Endothelial cell of umbilical vein (primary cell): ENCODE results near the gene DBR1. TPM values are rescaled to one million over a fixed set of nuclear protein-coding genes. Genes with fewer than 3 reads are reported as not detected.

Experiments used
- BruUV-seq: library from RNA; stranded (reverse); fragments of 400-500 nt; replicated peaks from 2 replicates; lab custom pipeline; 2021; lab: Mats Ljungman, UMichigan
- CTCF ChIA-PET: fragments of 300-600, 350-600 bp; sonication (Branson Sonifier 250); formaldehyde crosslinking; loops from one replicate; lab custom pipeline; 2021; ENCODE audit warnings: antibody characterized with exemption, inconsistent platforms; lab: Charles Lee
- POLR2A ChIA-PET: fragments of 300-600, 350-600 bp; sonication (Branson Sonifier 250); formaldehyde crosslinking; loops from one replicate; lab custom pipeline; 2021; ENCODE audit warnings: antibody characterized with exemption, inconsistent platforms; lab: Charles Lee
- DNase-seq: peaks from one replicate; pipeline ENCODE4 v3.0.0-alpha.2; 2011; ENCODE audit warnings: low read depth, low spot score
- FAIRE-seq: peaks from 2 replicates; lab custom pipeline; 2011; peaks lifted over from hg19 to GRCh38; lab: Jason Lieb, UNC
- H2AFZ ChIP-seq: 2 replicates; pipeline ENCODE4 v1.6.0; 2012; ENCODE audit warnings: low read depth, low read length, control low read depth, inconsistent platforms
- H3K27ac ChIP-seq: 2 replicates; pipeline ENCODE4 v1.5.1; 2011; ENCODE audit warnings: low read depth, mild to moderate bottlenecking, control low read depth, low read length, moderate library complexity; ENCODE audit not compliant: insufficient read depth
- H3K27me3 ChIP-seq, 2 experiments: 2 replicates each; pipeline versions ENCODE4 v1.6.0 to v1.6.1; 2011; ENCODE audit warnings: low read length in 2 of 2, mixed read lengths in 1 of 2; ENCODE audit not compliant: control insufficient read depth in 2 of 2, insufficient read depth in 2 of 2
- H3K36me3 ChIP-seq, 2 experiments: 2 replicates in 1 of 2; 3 replicates in 1 of 2; pipeline ENCODE4 v1.5.1; 2011; ENCODE audit warnings: low read length in 2 of 2, mild to moderate bottlenecking in 1 of 2, moderate library complexity in 1 of 2; ENCODE audit not compliant: control insufficient read depth in 2 of 2, insufficient read depth in 2 of 2; ENCODE audit errors: extremely low read depth in 1 of 2
- H3K4me1 ChIP-seq: 3 replicates; pipeline ENCODE4 v1.5.1; 2011; ENCODE audit warnings: mild to moderate bottlenecking, low read length; ENCODE audit not compliant: control insufficient read depth, insufficient read depth; ENCODE audit errors: extremely low read depth
- H3K4me2 ChIP-seq: 2 replicates; pipeline ENCODE4 v1.6.1; 2011; ENCODE audit warnings: low read length, control low read depth, mixed read lengths; ENCODE audit not compliant: insufficient read depth
- H3K4me3 ChIP-seq, 3 experiments: fragments of 200-600 bp in 1 of 3; sonication (generic), shearing (Covaris generic) in 1 of 3; replicated peaks in 1 of 3; 2 replicates each; pipeline ENCODE4 v1.5.1; 2011 to 2016; ENCODE audit warnings: control low read depth in 3 of 3, low read length in 3 of 3, mild to moderate bottlenecking in 2 of 3, inconsistent platforms in 1 of 3, low read depth in 1 of 3, moderate library complexity in 1 of 3; ENCODE audit not compliant: insufficient read depth in 1 of 3
- H3K79me2 ChIP-seq: 2 replicates; pipeline ENCODE4 v1.6.0; 2012; ENCODE audit warnings: low read length, inconsistent platforms; ENCODE audit not compliant: control insufficient read depth, insufficient read depth
- H3K9ac ChIP-seq: replicated peaks from 2 replicates; pipeline ENCODE3; 2011; ENCODE audit warnings: low read length, control low read depth; ENCODE audit not compliant: insufficient read depth; ENCODE audit errors: extremely low read depth
- H3K9me1 ChIP-seq: replicated peaks from 3 replicates; pipeline ENCODE4 v1.6.0; 2011; ENCODE audit warnings: mild to moderate bottlenecking, low read length; ENCODE audit not compliant: control insufficient read depth, insufficient read depth; ENCODE audit errors: extremely low read depth
- H3K9me3 ChIP-seq: replicated peaks from 2 replicates; pipeline ENCODE4 v1.5.1; 2012; ENCODE audit warnings: low read length, inconsistent platforms; ENCODE audit not compliant: control insufficient read depth, insufficient read depth
- H4K20me1 ChIP-seq: replicated peaks from 2 replicates; pipeline ENCODE3; 2011; ENCODE audit warnings: mild to moderate bottlenecking, low read length; ENCODE audit not compliant: control insufficient read depth, insufficient read depth; ENCODE audit errors: extremely low read depth
- EZH2 ChIP-seq: IDR thresholded peaks from 2 replicates; pipeline ENCODE4 v1.6.1; 2012; ENCODE audit warnings: borderline replicate concordance, low read depth, mild to moderate bottlenecking, moderate library complexity, low read length, inconsistent platforms; ENCODE audit not compliant: severe bottlenecking
- FOS ChIP-seq: IDR thresholded peaks from 2 replicates; pipeline ENCODE4 v1.6.1; 2011; ENCODE audit warnings: mild to moderate bottlenecking, low read length, moderate library complexity, borderline replicate concordance; ENCODE audit not compliant: insufficient read depth
- GATA2 ChIP-seq: IDR thresholded peaks from 2 replicates; pipeline ENCODE4 v1.7.0; 2011; ENCODE audit warnings: low read depth, mild to moderate bottlenecking, moderate library complexity, mixed read lengths, low read length; ENCODE audit not compliant: insufficient read length, insufficient read depth
- JUN ChIP-seq: IDR thresholded peaks from 2 replicates; pipeline ENCODE4 v1.6.1; 2011; ENCODE audit warnings: borderline replicate concordance, low read depth; ENCODE audit not compliant: insufficient read length, insufficient read depth
- MYC ChIP-seq: IDR thresholded peaks from one replicate; pipeline ENCODE4 v1.6.1; 2011; ENCODE audit warnings: mild to moderate bottlenecking, low read depth, low read length
- POLR2A ChIP-seq: IDR thresholded peaks from 2 replicates; pipeline ENCODE4 v1.6.1; 2012; ENCODE audit warnings: low read depth, mild to moderate bottlenecking, control low read depth, low read length
- POLR2AphosphoS5 ChIP-seq: IDR thresholded peaks from 2 replicates; pipeline ENCODE4 v1.6.1; 2012; ENCODE audit warnings: low read depth, mild to moderate bottlenecking, control low read depth, low read length, moderate library complexity; ENCODE audit not compliant: insufficient read depth
- dilution Hi-C: fragments of 300-500 bp; cut with MboI; formaldehyde crosslinking; loops from one replicate; pipeline ENCODE4 v1.15.0; 2019; ENCODE audit warnings: low sequenced_read_pairs; ENCODE audit not compliant: extremely low pct_ligation_motif_present
- intact Hi-C: fragments of 100-400 bp; cut with micrococcal nuclease; formaldehyde crosslinking; loops from one replicate; pipeline ENCODE4 v1.10.0; 2022
- polyA plus RNA-seq, 4 experiments: library from polyadenylated mRNA; depleted of rRNA in 3 of 4; stranded (reverse) in 3 of 4; unstranded in 1 of 4; fragments of >200 nt; gene quantifications; 2 replicates each; pipeline versions ENCODE4 v1.2.1 to v1.2.3, GENCODE V29; 2011 to 2012; ENCODE audit warnings: missing spikeins in 1 of 4
- total RNA-seq: library from RNA; stranded (reverse); gene quantifications from 2 replicates; pipeline ENCODE4 v1.2.3, GENCODE V29; 2021
- TF ChIP-seq, protein P1 (sequence below), 2 donors: IDR thresholded peaks; 1 replicate in 1 of 2; 2 replicates in 1 of 2; pipeline ENCODE4 v1.5.1; 2011; ENCODE audit warnings: low read length in 2 of 2, mild to moderate bottlenecking in 2 of 2, moderate library complexity in 2 of 2, control low read depth in 1 of 2, inconsistent platforms in 1 of 2, low read depth in 1 of 2; ENCODE audit not compliant: insufficient read depth in 1 of 2; ENCODE audit errors: extremely low read depth in 1 of 2
- TF ChIP-seq, protein P2 (sequence below): IDR thresholded peaks from 2 replicates; pipeline ENCODE4 v1.6.1; 2011; ENCODE audit not compliant: insufficient read depth, insufficient read length

Gene DBR1
- total and polyA plus RNA-seq, 2 donors (not counting 3 experiments of a cell fraction or from before 2014, with no cell fraction given) = 10.3 to 17.8 TPM

DNA sequence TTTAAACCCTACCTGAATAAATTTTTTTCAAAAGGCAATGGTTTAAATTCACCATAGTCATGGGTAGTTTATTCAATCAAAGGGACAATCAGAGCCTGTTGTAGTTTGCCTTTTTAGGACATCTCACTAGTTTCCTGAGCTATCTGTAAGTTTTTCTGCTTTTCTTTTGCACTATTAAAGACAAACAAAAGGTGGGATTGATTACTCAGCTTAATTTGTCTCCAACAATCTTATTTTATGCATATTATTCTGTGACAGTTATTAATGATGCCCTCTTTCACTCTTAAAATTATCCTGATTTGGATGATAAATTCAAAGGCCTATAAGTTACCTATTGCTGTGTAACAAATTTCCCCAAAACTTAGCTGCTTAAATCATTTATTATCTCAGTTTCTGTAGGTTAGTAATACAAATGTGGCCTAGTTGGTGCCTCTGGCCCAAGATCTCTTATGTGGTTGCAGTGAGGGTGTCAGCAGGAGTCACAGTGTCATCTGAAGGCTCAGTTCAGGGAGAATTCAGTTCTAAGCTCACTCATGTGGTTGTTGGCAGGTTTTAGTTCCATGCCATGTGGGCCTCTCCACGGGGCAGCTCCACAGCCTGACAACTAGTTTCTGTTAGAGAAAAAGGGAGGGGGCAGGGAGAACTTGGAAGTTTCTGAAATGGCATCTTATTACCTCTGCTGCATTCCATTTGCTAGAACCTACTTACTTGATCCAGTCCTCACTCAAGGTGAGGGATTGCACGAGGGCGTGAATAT is 28.4 kb upstream of the DBR1 start:
- peaks cover 17% of the 10 kb centered on the region for H4K20me1 ChIP-seq
- no peak overlapping the region for H3K9ac ChIP-seq
- no peaks in the 10 kb centered on the region for H3K27me3 ChIP-seq
- DNase-seq (no peak), FAIRE-seq (no peak)
- dilution Hi-C loops = no loop called here
- H3K36me3 ChIP-seq = no peaks in the 10 kb centered on the region
- no peaks in the 10 kb centered on the region for H3K9me3 ChIP-seq
- intact Hi-C loops = no loop called here
- H3K4me2 ChIP-seq = no peak overlapping the region
- ChIA-PET POLR2A (interaction anchor here (0.8 kb wide), 1 partner anchor 16 kb away, joined by 3 read pairs; no protein-coding TSS in a partner anchor), CTCF (interaction anchor here (0.7 kb wide), 1 partner anchor 10 kb away, joined by 3 read pairs; no protein-coding TSS in a partner anchor)
- no peak overlapping the region for H3K4me3 ChIP-seq
- H3K79me2 ChIP-seq = peaks cover 90% of the 10 kb centered on the region
- no peak overlapping the region for H2AFZ ChIP-seq
- BruUV-seq = no TSS peak
- TF ChIP-seq, protein P1, sequence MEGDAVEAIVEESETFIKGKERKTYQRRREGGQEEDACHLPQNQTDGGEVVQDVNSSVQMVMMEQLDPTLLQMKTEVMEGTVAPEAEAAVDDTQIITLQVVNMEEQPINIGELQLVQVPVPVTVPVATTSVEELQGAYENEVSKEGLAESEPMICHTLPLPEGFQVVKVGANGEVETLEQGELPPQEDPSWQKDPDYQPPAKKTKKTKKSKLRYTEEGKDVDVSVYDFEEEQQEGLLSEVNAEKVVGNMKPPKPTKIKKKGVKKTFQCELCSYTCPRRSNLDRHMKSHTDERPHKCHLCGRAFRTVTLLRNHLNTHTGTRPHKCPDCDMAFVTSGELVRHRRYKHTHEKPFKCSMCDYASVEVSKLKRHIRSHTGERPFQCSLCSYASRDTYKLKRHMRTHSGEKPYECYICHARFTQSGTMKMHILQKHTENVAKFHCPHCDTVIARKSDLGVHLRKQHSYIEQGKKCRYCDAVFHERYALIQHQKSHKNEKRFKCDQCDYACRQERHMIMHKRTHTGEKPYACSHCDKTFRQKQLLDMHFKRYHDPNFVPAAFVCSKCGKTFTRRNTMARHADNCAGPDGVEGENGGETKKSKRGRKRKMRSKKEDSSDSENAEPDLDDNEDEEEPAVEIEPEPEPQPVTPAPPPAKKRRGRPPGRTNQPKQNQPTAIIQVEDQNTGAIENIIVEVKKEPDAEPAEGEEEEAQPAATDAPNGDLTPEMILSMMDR (IDR thresholded peaks at IDR 0.05; ENCODE audit: extremely low read depth in 1 of 2, insufficient read depth in 1 of 2, low read depth in 1 of 2, low read length in 2 of 2) = no peak
- TF ChIP-seq, protein P2, sequence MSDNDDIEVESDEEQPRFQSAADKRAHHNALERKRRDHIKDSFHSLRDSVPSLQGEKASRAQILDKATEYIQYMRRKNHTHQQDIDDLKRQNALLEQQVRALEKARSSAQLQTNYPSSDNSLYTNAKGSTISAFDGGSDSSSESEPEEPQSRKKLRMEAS = no peak
- TF ChIP-seq POLR2AphosphoS5 = no peak
- no peak for TF ChIP-seq GATA2
- TF ChIP-seq JUN = no peak
- TF ChIP-seq POLR2A = no peak
- no peak for TF ChIP-seq MYC
- no peak for TF ChIP-seq EZH2
- TF ChIP-seq FOS = no peak
- H3K4me1 ChIP-seq = no peaks in the 10 kb centered on the region
- no peaks in the 10 kb centered on the region for H3K9me1 ChIP-seq
- H3K27ac ChIP-seq = no peak overlapping the region
